Measurements from ENCODE around the gene ACBD6. TPM values are rescaled to one million over a fixed set of nuclear protein-coding genes. Genes with fewer than 3 reads are reported as not detected.
"Not testable (repeated sequence)": the region's sequence is repeated elsewhere in the genome, so short reads cannot be mapped to it uniquely, and the experiment has no call there.

Gene ACBD6
- total RNA-seq, 1 experiment from 2014 or later = 48.5 TPM

DNA sequence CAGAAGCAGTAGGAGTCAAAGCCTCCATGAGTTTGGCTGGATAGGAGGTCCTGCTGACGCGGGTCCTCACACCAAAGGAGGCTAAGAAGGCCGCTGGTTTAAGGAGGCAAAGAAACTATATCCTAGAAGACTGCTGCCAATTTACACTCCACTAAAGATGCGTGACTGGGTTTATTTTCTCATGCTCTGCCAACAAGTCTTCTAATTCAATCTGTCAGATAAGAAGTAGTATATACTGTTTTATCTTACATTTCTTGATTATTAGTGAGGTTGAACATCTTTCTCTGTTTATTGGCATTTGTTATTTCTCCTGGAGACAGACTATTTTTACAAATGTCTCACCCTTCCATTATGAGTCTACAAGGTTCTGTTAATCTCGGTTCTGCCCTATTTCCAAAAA, 34.1 kb downstream of the ACBD6 start:
- in situ Hi-C loops (cut with HindIII; ENCODE audit: low pct_unique_long_range_greater_than_20kb, low sequenced_read_pairs) = no loop called here
- POLR2A ChIA-PET = no interaction called here
- Histone ChIP-seq H3K27ac (ENCODE audit: low read length) (no peak overlapping the region), H3K27me3 (ENCODE audit: control insufficient read depth, insufficient read depth, low read length) (no peaks in the 10 kb centered on the region), H3K4me3 (ENCODE audit: low read depth in 2 of 2, low read length in 2 of 2) (no peak overlapping the region), H3K36me3 (ENCODE audit: control insufficient read depth, insufficient read depth, low read length) (no peaks in the 10 kb centered on the region), H3K9me3 (ENCODE audit: control insufficient read depth, insufficient read depth, low read depth, low read length) (no peaks in the 10 kb centered on the region), H3K4me1 (ENCODE audit: control insufficient read depth, insufficient read depth, low read length) (no peaks in the 10 kb centered on the region)
- ATAC-seq (no peak), DNase-seq (ENCODE audit: low read depth, low spot score) (no peak)
- BruUV-seq (replicated peaks) = no TSS peak
- CTCF ChIA-PET = no interaction called here
- intact Hi-C loops (cut with micrococcal nuclease; ENCODE audit: unreplicated experiment) = no loop called here
- TF ChIP-seq, protein P1, sequence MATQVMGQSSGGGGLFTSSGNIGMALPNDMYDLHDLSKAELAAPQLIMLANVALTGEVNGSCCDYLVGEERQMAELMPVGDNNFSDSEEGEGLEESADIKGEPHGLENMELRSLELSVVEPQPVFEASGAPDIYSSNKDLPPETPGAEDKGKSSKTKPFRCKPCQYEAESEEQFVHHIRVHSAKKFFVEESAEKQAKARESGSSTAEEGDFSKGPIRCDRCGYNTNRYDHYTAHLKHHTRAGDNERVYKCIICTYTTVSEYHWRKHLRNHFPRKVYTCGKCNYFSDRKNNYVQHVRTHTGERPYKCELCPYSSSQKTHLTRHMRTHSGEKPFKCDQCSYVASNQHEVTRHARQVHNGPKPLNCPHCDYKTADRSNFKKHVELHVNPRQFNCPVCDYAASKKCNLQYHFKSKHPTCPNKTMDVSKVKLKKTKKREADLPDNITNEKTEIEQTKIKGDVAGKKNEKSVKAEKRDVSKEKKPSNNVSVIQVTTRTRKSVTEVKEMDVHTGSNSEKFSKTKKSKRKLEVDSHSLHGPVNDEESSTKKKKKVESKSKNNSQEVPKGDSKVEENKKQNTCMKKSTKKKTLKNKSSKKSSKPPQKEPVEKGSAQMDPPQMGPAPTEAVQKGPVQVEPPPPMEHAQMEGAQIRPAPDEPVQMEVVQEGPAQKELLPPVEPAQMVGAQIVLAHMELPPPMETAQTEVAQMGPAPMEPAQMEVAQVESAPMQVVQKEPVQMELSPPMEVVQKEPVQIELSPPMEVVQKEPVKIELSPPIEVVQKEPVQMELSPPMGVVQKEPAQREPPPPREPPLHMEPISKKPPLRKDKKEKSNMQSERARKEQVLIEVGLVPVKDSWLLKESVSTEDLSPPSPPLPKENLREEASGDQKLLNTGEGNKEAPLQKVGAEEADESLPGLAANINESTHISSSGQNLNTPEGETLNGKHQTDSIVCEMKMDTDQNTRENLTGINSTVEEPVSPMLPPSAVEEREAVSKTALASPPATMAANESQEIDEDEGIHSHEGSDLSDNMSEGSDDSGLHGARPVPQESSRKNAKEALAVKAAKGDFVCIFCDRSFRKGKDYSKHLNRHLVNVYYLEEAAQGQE (IDR thresholded peaks at IDR 0.05; ENCODE audit: insufficient read depth in 1 of 2, low read depth in 2 of 2, low read length in 1 of 2) = no peak
- no peak for TF ChIP-seq POLR2AphosphoS5 (IDR thresholded peaks at IDR 0.05; ENCODE audit: low read depth, low read length)
- TF ChIP-seq TCF7L2 (IDR thresholded peaks at IDR 0.05; ENCODE audit: low read depth, low read length) = no peak
- no peak for TF ChIP-seq SIN3A (IDR thresholded peaks at IDR 0.05; ENCODE audit: borderline replicate concordance, insufficient read depth, low read depth, low read length)
- no peak for TF ChIP-seq CTCF (IDR thresholded peaks at IDR 0.05)

DNA sequence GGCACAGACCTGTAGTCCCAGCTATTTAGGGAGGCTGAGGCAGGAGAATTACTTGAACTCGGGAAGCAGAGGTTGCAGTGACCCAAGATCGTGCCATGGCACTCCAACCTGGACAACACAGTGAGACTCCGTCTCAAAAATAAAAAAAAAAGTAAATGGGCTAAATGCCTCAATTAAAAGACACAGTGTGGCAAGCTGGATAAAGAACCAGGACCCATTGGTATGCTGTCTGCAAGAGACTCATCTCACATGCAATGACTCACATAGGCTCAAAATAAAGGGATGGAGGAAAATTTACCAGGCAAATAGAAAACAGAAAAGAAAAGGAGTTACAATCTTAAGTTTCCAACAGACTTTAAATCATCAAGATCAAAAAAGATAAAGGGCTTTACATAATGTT, 40.3 kb downstream of the ACBD6 start:
- Histone ChIP-seq H3K4me3 (ENCODE audit: low read depth in 2 of 2, low read length in 2 of 2) (no peak overlapping the region), H3K27ac (ENCODE audit: low read length) (no peak overlapping the region), H3K27me3 (ENCODE audit: control insufficient read depth, insufficient read depth, low read length) (no peaks in the 10 kb centered on the region), H3K4me1 (ENCODE audit: control insufficient read depth, insufficient read depth, low read length) (no peaks in the 10 kb centered on the region), H3K9me3 (ENCODE audit: control insufficient read depth, insufficient read depth, low read depth, low read length) (0 out of 2 replicates have a peak, but pooled peaks cover 5% of the 10 kb centered on the region), H3K36me3 (ENCODE audit: control insufficient read depth, insufficient read depth, low read length) (no peaks in the 10 kb centered on the region)
- BruUV-seq (replicated peaks) = no TSS peak
- ATAC-seq (no peak), DNase-seq (ENCODE audit: low read depth, low spot score) (no peak)
- POLR2A ChIA-PET = no interaction called here
- in situ Hi-C loops (cut with HindIII; ENCODE audit: low pct_unique_long_range_greater_than_20kb, low sequenced_read_pairs) = no loop called here
- intact Hi-C loops (cut with micrococcal nuclease; ENCODE audit: unreplicated experiment) = no loop called here
- CTCF ChIA-PET = no interaction called here
- TF ChIP-seq POLR2AphosphoS5 (IDR thresholded peaks at IDR 0.05; ENCODE audit: low read depth, low read length) (no peak), CTCF (IDR thresholded peaks at IDR 0.05) (no peak), TCF7L2 (IDR thresholded peaks at IDR 0.05; ENCODE audit: low read depth, low read length) (no peak), SIN3A (IDR thresholded peaks at IDR 0.05; ENCODE audit: borderline replicate concordance, insufficient read depth, low read depth, low read length) (no peak)

DNA sequence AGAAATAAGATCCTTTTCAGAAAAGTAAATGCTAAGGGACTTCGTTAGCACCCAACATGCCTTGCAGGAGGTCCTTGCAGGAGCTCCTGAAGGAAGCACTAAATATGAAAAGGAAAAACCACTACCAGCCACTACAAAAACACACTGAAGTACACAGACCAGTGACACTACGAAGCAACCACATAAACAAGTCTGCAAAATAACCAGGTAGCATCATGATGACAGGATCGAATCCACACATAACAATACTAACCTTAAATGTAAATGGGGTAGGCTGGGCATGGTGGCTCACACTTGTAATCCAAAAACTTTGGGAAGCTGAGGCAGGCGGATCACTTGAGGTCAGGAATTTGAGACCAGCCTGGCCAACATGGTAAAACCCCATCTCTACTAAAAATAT, 40.7 kb downstream of the ACBD6 start:
- H3K9me3 ChIP-seq (ENCODE audit: control insufficient read depth, insufficient read depth, low read depth, low read length); intact Hi-C loops (cut with micrococcal nuclease; ENCODE audit: unreplicated experiment); H3K4me1 ChIP-seq (ENCODE audit: control insufficient read depth, insufficient read depth, low read length); ATAC-seq; H3K4me3 ChIP-seq (ENCODE audit: low read depth in 2 of 2, low read length in 2 of 2); DNase-seq (ENCODE audit: low read depth, low spot score); BruUV-seq (replicated peaks); H3K27me3 ChIP-seq (ENCODE audit: control insufficient read depth, insufficient read depth, low read length); H3K36me3 ChIP-seq (ENCODE audit: control insufficient read depth, insufficient read depth, low read length); in situ Hi-C loops (cut with HindIII; ENCODE audit: low pct_unique_long_range_greater_than_20kb, low sequenced_read_pairs); CTCF ChIA-PET; H3K27ac ChIP-seq (ENCODE audit: low read length); POLR2A ChIA-PET: not testable (repeated sequence)

Data from Panc1 (cell line).